CD4-positive, alpha-beta T cell treated with Interleukin-6 at 100 ng/mL for 8 hours (primary cell): ENCODE data around the gene CCDC187.

Source experiments
- DNase-seq: peaks from one replicate; pipeline ENCODE4 v3.0.0-alpha.2; 2020; ENCODE audit warnings: mixed read lengths, low spot score

Gene CCDC187

DNA sequence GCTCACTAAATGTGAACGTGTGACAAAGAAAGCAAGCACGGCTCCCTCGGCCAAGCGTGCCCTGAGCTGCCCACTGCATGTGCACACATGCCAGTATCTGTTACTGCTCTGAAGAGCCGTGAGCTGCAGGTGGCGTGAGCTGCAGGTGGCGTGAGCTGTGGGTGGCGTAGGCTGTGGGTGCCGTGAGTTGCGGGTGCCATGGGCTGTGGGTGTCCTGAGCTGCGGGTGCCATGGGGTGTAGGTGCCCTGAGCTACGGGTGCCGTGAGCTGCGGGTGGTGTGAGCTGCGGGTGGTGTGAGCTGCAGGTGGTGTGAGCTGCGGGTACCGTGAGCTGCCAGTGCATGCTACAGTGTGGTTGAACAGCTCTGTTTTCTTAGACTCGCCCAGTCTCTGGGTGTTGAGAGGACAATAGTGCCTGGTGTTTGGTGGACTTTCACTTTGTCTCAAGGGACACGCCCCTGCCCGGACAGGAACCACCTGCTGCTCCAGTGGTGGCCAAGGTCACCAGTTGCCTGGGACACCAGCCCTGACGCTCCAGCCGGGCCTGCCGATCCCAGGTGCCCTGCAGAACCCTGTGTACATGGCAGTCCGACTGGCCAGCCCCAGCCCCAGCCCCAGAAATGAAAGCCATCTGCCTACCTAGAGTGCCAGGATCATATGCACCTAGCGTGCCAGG lies 6.7 kb downstream of the CCDC187 start:
- no peak for DNase-seq

DNA sequence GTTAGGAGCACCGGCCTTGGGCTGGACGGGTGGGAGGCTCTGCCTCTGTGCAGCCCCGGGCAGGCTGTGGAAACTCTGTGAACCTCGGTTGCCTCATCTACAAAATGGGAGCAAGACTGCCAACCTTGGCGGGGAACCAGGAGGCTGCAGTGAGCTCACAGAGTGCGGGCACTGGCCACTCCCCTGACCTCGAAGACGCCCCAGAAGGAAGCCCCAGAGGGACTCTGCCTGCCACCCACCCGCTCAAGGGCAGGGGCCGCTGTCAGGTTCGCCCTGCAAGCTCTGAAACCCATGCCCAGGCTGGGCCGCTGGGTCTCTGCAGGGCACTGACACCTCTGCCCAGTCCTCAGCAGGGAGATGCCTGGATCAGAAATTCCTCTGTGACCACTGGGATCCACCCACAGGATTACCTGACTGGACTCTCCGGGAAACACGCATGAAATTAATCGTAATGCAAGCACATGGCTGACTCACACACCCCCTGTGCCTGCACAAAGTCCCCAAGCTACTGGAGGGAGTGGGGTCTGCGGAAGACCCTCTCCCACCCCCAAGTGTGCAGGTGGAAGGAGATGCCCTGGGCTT lies 7.4 kb downstream of the CCDC187 start:
- DNase-seq = no peak

DNA sequence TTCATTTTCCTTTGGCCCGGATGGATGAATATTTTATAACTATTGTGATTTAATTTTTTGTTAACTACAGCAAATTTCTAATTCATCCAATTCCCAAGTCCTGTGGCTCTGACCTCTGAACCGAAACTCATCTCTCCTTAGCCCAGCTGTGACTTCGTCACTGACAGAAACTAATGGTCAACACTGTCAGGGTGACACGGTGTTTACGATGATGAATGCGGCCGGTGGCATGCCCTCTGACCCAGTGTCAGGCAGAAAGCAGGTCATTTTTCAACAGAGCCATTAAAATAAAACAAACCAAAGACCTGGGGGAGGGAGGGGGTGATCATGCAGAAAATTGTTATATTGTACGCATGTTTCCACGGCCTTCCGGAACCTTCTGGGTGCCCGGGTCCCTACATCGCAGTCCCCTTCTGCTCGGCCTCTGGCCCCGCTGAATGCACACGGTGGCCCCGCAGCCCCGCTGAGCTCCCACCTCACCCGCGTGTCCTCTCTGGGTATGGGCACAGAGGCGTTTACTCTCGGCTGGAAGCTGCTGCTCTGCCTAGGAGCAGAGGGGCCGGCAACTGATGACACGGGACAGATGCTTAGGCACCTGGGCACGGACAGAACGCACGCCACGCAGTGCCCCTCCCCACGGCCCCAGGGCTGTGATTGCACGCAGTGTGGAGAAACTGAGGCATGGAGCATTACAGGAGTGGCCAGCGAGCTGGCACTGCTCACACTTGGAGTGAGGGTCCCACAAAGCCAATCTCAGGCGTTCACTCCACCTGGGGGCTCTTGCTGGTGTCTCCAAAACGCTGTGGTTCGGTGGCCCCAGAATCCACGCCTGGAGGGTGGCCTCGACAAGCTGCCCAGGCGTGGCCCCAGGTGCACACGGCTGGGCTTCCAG lies 8.1 kb downstream of the CCDC187 start:
- DNase-seq = no peak

DNA sequence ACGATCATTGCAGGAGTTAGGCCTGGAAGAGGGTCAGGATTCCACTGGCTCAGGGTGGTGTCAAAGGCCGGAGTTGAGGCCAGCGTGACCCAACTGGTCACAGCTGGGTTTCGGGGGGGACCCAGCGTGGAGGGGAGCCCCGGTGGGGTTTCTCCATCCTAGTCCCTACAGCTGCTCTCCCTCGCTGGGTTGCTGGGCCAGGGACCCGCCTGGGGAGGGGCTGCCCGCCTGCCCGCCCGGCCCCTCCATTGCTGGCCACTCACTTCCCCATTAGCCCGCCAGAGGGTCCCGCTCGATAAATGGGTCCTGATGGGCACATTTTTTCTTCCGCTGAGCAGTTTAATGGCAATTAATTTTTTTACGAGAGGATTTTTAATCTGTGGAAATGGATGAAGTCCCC lies 8.8 kb downstream of the CCDC187 start:
- DNase-seq = no peak

DNA sequence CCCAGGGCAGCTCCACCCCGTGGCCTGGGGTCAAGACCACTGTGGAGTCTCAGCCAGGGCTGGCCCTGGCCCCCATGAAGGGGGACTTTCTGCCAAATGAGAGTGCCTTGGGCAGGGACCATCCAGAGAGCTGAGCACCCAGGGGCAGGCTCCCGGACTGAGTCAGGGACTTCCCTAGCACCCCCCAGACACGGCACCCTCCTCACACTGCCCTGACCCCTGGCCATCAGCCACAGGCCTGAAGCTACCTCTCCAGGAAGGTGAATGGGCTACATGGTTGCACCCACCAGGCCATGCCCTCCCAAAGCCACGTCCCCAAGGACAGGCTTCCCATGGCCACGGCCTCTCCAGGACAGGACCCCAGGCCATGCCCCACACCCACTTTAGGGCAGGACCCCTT lies 9.5 kb downstream of the CCDC187 start:
- DNase-seq = no peak

DNA sequence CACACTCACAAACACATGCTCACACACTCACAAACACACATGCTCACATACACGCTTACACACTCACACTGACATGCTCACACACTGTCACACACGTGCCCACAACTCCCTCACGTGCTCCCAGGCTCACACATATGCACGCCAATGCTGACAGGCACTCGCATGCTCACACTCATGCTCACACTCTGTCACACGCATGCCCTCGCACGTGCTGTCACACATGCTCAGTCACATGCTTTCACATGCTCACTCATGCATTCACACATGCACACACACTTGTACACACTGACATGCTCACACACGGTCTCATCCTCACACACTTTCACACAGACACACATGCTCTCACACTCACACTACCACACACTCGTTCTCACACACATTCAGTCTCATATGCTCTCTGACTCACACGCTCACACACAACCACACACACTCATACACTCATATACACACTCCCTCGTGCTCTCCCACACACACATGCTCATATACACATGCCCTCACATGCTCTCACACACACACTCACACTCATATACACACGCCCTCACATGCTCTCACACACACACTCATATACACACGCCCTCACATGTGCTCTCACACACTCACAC lies 10.3 kb downstream of the CCDC187 start:
- DNase-seq = no peak

DNA sequence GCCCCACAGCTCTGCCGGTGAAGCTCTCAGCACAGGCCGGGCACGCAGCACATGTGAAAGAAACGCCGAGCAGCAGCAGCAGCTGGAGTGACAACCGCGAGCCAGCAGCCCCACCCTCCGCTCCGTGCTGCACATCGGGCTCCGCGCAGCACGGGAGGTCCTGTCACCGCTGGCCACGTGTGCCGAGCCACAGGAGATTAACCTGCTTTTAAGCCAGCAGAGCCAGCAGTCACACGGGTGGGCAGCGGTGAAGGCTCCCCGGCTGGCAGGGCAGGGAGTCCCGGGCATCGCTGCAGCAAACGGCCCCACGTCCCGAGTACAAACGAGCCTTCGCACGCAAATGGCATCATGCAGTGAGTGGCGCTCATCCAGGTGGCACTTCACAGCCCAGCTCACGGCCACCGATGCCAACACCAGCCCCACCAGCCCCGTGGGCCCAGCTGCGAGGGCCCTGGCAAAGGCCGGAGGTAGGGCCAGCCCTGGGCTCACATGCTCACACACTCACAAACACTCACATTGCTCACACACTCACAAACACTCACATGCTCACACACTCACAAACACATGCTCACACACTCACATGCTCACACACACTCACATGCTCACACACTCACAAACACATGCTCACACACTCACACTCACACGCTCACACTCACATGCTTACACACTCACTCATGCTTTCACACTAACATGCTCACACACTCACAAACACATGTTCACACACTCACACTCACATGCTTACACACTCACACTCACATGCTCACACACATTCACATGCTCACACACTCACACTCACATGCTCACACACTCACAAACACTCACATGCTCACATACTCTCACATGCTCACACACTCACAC lies 11.1 kb downstream of the CCDC187 start:
- no peak for DNase-seq

DNA sequence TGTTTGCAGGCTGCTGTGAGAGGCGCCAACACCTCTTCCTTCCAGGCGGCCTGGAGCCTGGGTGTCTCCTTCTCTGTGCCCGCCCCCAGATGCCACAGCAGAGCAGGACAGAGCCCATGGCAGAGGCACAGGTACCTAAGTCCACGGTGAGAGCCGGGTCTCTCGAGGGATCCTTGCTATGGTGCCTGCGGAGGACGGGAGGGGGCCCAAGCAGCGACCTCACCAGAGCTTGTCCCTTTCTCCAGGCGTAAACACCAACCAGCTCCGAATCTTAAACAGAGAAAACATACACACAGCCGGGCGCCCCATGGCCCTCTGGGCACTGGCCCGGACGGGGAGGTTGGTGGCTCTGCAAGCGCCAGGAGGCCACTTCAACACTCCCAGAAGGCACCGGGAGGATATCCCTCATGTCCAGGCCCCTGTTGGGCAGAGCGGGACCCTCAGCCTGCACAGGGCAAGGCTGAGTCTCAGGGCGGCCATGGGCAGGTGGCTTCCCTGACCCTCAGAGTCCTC lies 11.8 kb downstream of the CCDC187 start:
- no peak for DNase-seq

DNA sequence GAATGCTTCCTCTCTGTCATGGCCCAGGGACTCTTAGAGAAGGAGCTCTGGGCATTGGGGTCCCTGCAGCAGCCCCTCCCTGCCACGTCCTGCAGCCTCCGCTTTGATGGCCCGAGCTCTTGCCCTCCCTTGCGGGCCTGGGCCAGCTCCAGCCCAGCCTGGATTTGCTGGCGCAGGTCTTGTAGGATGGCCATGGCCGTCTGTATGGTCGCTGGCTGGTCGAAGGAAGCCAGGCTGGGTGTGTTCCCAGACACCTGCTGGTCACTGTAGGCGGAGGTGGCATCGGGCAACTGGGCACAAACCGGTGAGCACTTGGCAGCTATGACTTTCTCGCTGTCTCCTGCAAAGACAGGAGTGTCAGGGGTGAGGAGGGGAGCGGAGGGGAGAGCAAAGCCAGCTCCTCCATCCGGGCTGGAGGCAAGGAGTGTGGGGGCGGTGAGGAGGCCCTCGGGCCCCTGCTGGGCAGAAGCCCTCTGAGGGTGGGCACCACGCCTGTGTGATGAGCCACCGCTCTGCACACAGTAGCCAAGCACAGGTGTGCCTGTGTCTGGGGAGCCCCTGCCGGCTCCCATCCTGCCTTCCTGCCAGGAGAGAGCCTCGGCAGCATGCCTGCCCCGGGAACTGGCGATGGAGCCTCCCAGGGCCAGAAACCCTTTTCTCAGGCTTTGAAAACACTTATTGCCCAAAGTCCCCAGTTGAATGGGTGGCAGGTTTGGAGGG lies 12.4 kb downstream of the CCDC187 start:
- no peak for DNase-seq

DNA sequence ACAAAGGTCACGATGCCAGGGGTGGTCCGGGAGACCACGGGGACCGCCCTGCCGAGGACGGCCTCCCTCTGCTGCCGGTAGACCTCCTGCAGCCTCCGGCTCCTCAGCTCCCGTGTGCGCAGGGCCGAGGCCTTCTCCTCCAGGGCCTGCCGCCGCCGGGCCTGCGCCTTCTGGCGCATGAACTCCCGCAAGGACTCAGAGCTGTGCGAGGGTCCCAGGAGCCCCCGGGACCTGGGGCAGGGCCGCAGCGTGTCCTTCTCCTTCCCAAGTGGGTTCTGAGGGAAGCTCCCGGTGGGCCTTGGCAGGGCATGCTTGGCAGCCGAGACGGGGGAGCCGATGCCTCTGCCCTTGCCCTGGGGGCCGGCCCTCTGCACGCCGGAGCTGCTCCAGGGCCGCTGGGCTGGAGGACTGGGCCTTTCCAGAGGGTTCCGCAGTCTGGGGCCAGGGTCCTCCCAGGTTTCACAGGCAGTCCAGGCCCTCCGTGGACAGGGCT lies 13.3 kb downstream of the CCDC187 start:
- DNase-seq = no peak

DNA sequence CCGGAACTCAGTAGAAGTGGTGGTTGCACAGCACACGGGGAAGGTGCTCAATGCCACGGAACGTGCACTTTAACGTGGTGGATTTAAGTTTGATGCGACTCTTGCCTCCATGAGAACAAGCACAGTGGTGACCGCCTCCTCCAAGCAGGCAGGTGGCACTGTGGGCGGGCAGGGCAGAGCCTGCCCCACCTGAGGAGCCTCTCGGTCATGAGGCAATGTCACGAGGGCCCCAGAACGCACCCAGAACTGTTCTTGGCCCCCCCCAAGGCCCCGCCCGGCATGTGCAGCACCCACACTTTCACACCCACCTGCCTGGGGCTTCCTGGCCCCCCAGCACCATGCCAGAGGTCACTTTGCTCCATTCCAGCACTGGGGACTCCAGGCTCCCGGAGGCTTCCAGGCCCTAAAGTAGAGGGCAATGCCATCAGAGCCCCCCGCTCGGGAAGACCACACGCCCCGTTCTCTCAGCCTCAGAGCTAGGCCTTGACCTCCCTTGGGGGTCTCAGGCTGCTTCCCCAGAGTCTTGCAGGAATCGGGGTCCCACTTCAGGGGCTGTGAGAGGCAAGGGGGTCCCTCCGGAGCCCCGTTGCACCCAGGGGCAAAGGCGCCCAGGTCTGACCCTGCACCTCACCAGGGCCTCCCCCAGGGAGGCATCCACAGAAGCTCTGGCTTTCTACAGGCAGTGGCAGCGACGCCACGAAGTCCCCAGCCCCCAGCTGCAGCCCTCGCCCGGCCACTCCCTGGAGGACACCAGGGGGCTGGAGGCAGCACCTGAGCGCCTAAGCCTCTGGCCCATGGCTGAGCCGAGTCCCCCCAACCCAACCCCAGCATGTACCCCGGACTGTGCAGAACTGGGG lies 14.0 kb downstream of the CCDC187 start:
- no peak for DNase-seq

DNA sequence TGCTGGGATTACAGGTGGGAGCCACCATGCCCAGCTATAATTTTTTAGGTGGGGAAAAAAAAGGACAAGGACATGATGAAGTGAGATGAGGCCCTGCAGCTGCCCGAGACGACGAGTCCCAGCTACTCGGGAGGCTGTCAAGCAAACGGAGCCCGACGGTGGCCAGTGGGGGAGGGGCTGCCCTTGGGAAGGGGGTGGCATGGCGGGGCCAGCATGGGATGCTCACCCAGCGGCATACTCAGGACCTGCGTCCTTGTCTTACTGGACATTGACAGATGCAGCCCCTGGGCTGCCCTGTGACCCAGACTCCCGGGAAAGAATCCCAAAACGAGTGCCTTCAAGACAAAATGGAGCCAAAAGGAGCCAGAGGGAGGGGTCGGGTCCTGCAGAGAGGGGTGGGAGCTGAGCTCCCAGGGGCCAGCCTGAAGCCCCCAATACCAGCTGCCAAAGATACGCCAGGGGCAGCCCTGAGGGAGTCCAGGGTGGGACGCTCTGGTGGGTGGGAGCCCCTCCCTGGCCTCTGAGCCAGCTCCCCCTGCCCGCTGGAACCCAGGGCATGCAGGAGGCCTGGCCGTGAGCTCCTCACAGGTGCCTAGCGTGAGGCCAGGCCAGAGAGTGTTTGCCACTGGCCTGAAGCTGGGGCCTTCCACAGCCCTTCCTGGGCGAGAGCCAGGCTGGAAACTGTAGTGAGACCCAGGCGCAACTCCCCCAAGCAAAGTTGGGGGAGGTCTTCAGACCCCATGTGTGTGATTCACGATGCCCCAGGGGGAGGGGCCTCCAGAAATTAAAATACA lies 15.7 kb downstream of the CCDC187 start:
- no peak for DNase-seq

DNA sequence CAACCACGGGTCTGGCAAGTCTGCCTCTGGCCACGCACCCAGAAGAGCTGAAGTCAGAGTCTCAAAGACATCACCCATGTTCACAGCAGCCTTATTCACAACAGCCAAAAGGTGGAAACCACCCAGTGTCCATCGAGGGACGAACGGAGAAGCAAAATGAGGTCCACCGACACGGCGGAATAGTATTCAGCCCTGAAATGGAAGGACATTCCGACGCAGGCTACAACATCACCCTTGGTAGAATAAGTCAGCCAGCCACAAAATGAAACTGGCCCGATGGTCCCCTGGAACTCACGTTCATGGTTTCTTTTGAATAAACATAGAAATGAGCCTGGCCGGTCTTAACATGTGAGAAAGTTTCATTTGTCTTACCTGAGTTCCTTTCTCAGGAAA lies 16.9 kb downstream of the CCDC187 start:
- DNase-seq = no peak

DNA sequence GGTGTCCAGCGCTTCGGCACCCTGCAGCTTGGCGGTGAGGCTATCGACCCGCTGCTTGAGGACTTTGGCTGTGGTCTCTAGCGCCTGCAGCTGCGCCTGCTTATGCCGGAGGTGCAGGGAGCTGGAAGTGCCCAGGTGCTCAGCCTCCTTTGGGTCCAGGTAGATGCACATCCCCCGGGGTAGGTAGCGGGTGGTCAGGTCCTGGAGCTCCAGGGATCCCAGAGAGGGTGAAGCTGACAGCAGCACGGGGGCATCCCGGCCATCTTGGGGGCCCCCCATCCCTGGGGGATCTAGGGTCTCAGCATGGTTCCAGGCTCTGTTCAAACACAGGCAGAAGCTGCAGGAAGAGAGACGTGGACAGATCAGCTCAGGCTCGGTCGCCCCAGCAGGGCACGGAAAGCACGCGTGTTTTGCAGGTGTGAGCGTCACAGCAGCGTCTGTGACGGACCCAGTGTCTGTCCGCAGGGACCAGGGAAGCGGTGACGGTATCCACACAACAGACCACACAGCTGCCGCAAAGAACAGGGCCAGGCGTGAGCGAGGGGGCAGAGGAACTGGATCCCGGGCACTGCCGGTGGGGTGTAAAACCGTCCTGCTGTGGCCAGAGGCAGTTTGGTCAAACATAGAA lies 17.4 kb downstream of the CCDC187 start:
- DNase-seq = no peak

DNA sequence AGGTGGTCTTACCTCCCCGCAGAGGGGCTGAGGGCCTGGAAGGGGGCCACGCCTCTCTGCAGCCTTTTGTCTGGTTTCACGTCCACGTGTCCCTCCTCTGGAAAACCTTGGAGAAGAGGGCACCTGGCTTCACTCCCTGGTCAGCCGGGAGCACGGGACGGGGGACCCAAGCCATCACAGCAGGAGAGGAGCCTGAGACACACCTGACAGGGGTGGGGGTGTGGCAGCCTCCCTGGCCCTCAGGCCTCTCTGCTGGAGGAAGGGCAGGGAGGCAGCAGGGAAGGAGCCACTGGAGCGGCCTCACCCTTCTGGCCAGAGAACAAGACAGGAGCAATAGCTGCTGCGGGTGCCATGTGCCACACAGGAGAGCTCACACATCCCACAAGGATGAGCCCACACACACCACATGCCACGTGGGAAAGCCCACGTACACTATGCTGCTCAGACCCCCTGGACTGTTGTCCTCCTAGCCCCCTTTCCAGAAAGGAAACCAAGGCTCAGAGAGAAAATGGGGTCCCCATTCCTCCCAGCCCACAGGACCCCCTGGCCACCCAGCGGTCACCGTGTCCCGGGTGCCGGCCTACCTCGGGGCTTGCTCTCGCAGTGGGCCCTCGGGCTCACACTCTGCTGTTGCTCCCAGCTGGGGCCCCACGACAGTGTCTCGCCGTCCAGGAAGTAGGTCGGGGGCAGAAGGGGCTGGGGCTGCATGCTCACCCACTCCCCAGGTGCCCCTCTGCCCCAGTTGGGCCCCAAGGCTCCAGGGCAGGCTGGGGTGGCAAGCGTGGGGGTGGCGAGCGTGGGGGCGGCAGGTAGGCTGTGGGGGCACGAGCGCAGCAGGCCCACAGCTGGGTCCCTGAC lies 18.2 kb downstream of the CCDC187 start:
- no peak for DNase-seq

DNA sequence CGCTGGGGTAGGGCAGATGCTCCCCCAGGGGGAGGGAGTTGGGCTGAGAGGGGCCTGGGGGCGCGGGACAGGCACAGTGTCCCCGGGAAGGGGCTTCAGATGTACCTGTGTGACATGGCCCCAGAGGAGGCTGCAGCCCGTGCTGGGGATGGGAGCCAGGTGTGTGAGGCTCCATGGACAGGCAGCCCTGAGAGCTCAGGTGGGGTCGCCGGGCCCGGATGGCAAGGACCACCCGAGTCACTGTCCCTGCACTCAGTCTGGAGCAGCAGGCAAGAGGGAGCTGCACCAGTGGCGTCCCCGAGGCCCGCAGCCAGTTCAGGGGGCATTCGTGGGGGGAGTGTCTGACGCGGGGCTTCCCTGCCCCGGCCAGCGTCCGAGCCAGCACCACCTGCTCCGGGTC lies 18.9 kb downstream of the CCDC187 start:
- no peak for DNase-seq

DNA sequence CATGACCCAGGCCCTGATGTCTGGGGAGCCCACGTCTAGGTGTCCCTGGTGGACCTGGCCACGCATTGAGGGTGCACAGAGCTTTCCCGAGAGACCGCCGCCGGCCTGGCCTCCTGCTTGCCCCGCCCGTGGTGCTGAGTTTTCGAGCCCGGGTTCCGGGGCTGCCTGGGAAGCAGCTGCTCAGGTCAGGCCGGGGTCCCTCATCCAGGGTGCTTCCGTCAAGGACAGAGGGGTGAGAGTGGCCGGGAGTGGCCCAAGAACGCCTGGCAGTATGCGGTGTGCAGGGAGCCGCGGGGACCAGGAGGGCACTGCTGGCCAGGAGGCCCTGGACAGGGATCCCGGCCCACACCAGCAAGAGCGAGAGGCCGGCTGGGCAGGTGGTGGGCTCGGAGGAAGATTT lies 19.6 kb downstream of the CCDC187 start:
- DNase-seq = no peak
